Hepatocyte (in vitro differentiated cells): ENCODE measurements around the gene VWA8. TPM values are rescaled to one million over a fixed set of nuclear protein-coding genes. Genes with fewer than 3 reads are reported as not detected.

Source experiments
- DNase-seq: peaks from one replicate; pipeline ENCODE4 v3.0.0-alpha.2; 2016; ENCODE audit warnings: low spot score
- H2AFZ ChIP-seq: fragments of 200-600 bp; sonication (generic); 2 replicates; pipeline ENCODE4 v1.6.0; 2016; ENCODE audit warnings: antibody characterized with exemption, mild to moderate bottlenecking
- H3K27ac ChIP-seq: fragments of 200-600 bp; sonication (generic); 2 replicates; pipeline ENCODE4 v1.5.1; 2016; ENCODE audit warnings: mild to moderate bottlenecking
- H3K27me3 ChIP-seq: fragments of 200-600 bp; sonication (generic); 2 replicates; pipeline ENCODE4 v1.6.1; 2016
- H3K36me3 ChIP-seq: fragments of 200-600 bp; sonication (generic); replicated peaks from 2 replicates; pipeline ENCODE4 v1.5.1; 2016; ENCODE audit warnings: low read depth; ENCODE audit not compliant: insufficient read depth
- H3K4me1 ChIP-seq: fragments of 200-600 bp; sonication (generic); 2 replicates; pipeline ENCODE4 v1.5.1; 2016; ENCODE audit warnings: mild to moderate bottlenecking, moderate library complexity; ENCODE audit not compliant: insufficient read depth
- H3K4me2 ChIP-seq: fragments of 200-600 bp; sonication (generic); 2 replicates; pipeline ENCODE4 v1.6.0; 2016
- H3K4me3 ChIP-seq: fragments of 200-600 bp; sonication (generic); 2 replicates; pipeline ENCODE4 v1.5.1; 2016; ENCODE audit warnings: mild to moderate bottlenecking
- H3K79me2 ChIP-seq: fragments of 200-600 bp; sonication (generic); 2 replicates; pipeline ENCODE4 v1.6.0; 2017; ENCODE audit warnings: mild to moderate bottlenecking
- H3K9me2 ChIP-seq: fragments of 200-600 bp; sonication (generic); replicated peaks from 2 replicates; pipeline ENCODE4 v1.6.0; 2017; ENCODE audit warnings: mild to moderate bottlenecking; ENCODE audit not compliant: insufficient read depth
- H3K9me3 ChIP-seq: fragments of 200-600 bp; sonication (generic); 2 replicates; pipeline ENCODE4 v1.5.1; 2016; ENCODE audit warnings: low read depth, mild to moderate bottlenecking
- H4K20me1 ChIP-seq: fragments of 200-600 bp; sonication (generic); 2 replicates; pipeline ENCODE4 v1.6.0; 2016; ENCODE audit warnings: mild to moderate bottlenecking; ENCODE audit not compliant: insufficient read depth, poor library complexity, severe bottlenecking
- CTCF ChIP-seq: fragments of 200-600 bp; sonication (generic); IDR thresholded peaks from 2 replicates; pipeline ENCODE4 v1.5.1; 2016; ENCODE audit warnings: antibody characterized with exemption, mild to moderate bottlenecking; ENCODE audit not compliant: poor library complexity
- EZH2 ChIP-seq: fragments of 200-600 bp; sonication (generic); IDR thresholded peaks from 2 replicates; pipeline ENCODE4 v1.6.1; 2016; ENCODE audit warnings: antibody characterized with exemption, mild to moderate bottlenecking, borderline replicate concordance
- EZH2phosphoT487 ChIP-seq: fragments of 200-600 bp; sonication (generic); IDR thresholded peaks from one replicate; pipeline ENCODE4 v1.6.1; 2018; ENCODE audit warnings: antibody characterized with exemption, mild to moderate bottlenecking, low read depth, moderate library complexity; ENCODE audit not compliant: unreplicated experiment, severe bottlenecking
- WGBS: methylation state at CpG from one replicate; pipeline ENCODE4 v1.1.6; 2016; ENCODE audit warnings: low lambda C conversion rate; ENCODE audit errors: missing lambda C conversion rate; 5-methylcytosine and 5-hydroxymethylcytosine counted together
- polyA plus RNA-seq: library from polyadenylated mRNA; unstranded; fragments of >200 nt; fragmentation: Nextera tagmentation; extraction: Ambion mirVana; gene quantifications from 2 replicates; pipeline ENCODE4 v1.2.1, GENCODE V29; 2016
- total RNA-seq: library from RNA; depleted of rRNA; stranded (reverse); fragments of >200 nt; gene quantifications from 2 replicates; pipeline ENCODE4 v1.2.3, GENCODE V29; 2014

VWA8 gene
- total and polyA plus RNA-seq, 2 experiments from 2014 or later = 4.9 to 19.5 TPM

- Histone ChIP-seq H3K4me1 (peaks cover 4% of the 10 kb centered on the region), H3K4me3 (no peak overlapping the region), H2AFZ (no peak overlapping the region), H3K79me2 (no peaks in the 10 kb centered on the region), H3K27me3 (no peaks in the 10 kb centered on the region), H3K4me2 (no peak overlapping the region), H3K9me3 (no peaks in the 10 kb centered on the region), H3K9me2 (no peaks in the 10 kb centered on the region), H3K27ac (no peak overlapping the region), H4K20me1 (no peaks in the 10 kb centered on the region), H3K36me3 (no peaks in the 10 kb centered on the region)
- peak; percentile 12 for DNase-seq
- 48% methylated on average over 5 of the region's 5 CpGs for WGBS
- no peak for TF ChIP-seq EZH2phosphoT487
- no peak for TF ChIP-seq EZH2
- no peak for TF ChIP-seq CTCF
These were observed 35.0 kb upstream of the VWA8 start for GRCh38 chr13:41995946-41996345.

GRCh38 chr13:41995336-41995735 is 34.4 kb upstream of the VWA8 start:
- H3K79me2 ChIP-seq = no peaks in the 10 kb centered on the region
- H3K27me3 ChIP-seq = no peaks in the 10 kb centered on the region
- H2AFZ ChIP-seq = no peak overlapping the region
- no peak overlapping the region for H3K4me3 ChIP-seq
- TF ChIP-seq EZH2 = no peak
- H4K20me1 ChIP-seq = no peaks in the 10 kb centered on the region
- no peak overlapping the region for H3K27ac ChIP-seq
- H3K4me2 ChIP-seq = no peak overlapping the region
- H3K4me1 ChIP-seq = peaks cover 4% of the 10 kb centered on the region
- H3K9me3 ChIP-seq = no peaks in the 10 kb centered on the region
- DNase-seq = no peak
- no peaks in the 10 kb centered on the region for H3K36me3 ChIP-seq
- no peaks in the 10 kb centered on the region for H3K9me2 ChIP-seq
- WGBS = 66% methylated on average over 4 of the region's 4 CpGs

- H3K9me3 ChIP-seq = no peaks in the 10 kb centered on the region
- H3K9me2 ChIP-seq = no peaks in the 10 kb centered on the region
- H3K36me3 ChIP-seq = no peaks in the 10 kb centered on the region
- no peak for DNase-seq
- 67% methylated on average over 1 of the region's 1 CpG for WGBS
- TF ChIP-seq EZH2 (no peak), EZH2phosphoT487 (no peak), CTCF (no peak)
- no peaks in the 10 kb centered on the region for H3K79me2 ChIP-seq
- H3K4me2 ChIP-seq = no peak overlapping the region
- H3K27me3 ChIP-seq = no peaks in the 10 kb centered on the region
- no peaks in the 10 kb centered on the region for H4K20me1 ChIP-seq
- no peak overlapping the region for H3K4me3 ChIP-seq
- H3K4me1 ChIP-seq = peaks cover 4% of the 10 kb centered on the region
- H3K27ac ChIP-seq = no peak overlapping the region
- no peak overlapping the region for H2AFZ ChIP-seq
These were observed 33.8 kb upstream of the VWA8 start for GRCh38 chr13:41994696-41995095.

GRCh38 chr13:41991936-41992335 is 31.0 kb upstream of the VWA8 start:
- H3K36me3 ChIP-seq = no peaks in the 10 kb centered on the region
- H4K20me1 ChIP-seq = no peaks in the 10 kb centered on the region
- H3K4me1 ChIP-seq = peaks cover 4% of the 10 kb centered on the region
- H3K9me3 ChIP-seq = no peaks in the 10 kb centered on the region
- H3K4me3 ChIP-seq = no peak overlapping the region
- 74% methylated on average over 1 of the region's 1 CpG for WGBS
- H2AFZ ChIP-seq = no peak overlapping the region
- H3K27ac ChIP-seq = no peak overlapping the region
- H3K4me2 ChIP-seq = no peak overlapping the region
- H3K27me3 ChIP-seq = no peaks in the 10 kb centered on the region
- H3K9me2 ChIP-seq = no peaks in the 10 kb centered on the region
- TF ChIP-seq EZH2phosphoT487 (no peak), CTCF (no peak), EZH2 (no peak)
- no peak for DNase-seq
- no peaks in the 10 kb centered on the region for H3K79me2 ChIP-seq
